ENCODE measurements around the gene LYPD6B. TPM values are rescaled to one million over a fixed set of nuclear protein-coding genes. Genes with fewer than 3 reads are reported as not detected.

LYPD6B gene
- total and polyA plus RNA-seq, 4 donors: 0.13 to 0.59 (median 0.14) TPM

- TF ChIP-seq EGR1 (IDR thresholded peaks at IDR 0.05; ENCODE audit: low read depth in 2 of 2) (no peak), REST (IDR thresholded peaks at IDR 0.05) (no peak), RAD21 (IDR thresholded peaks at IDR 0.05) (no peak), FOXA1 (IDR thresholded peaks at IDR 0.05) (no peak), HNF4G (IDR thresholded peaks at IDR 0.05) (no peak), NR2F2 (IDR thresholded peaks at IDR 0.05) (no peak), TAF1 (conservative IDR thresholded peaks at IDR 0.05) (no peak), SP1 (IDR thresholded peaks at IDR 0.05) (no peak), ATF3 (IDR thresholded peaks at IDR 0.05) (no peak), HNF4A (conservative IDR thresholded peaks at IDR 0.05) (no peak), MAX (IDR thresholded peaks at IDR 0.05) (no peak), ZBTB33 (IDR thresholded peaks at IDR 0.05) (no peak), RXRA (IDR thresholded peaks at IDR 0.05) (no peak), JUND (IDR thresholded peaks at IDR 0.05) (no peak)
- no peak for DNase-seq (ENCODE audit: low spot score)
- Histone ChIP-seq H3K36me3 (ENCODE audit: control insufficient read depth in 4 of 4, insufficient read depth in 3 of 4, low read depth in 1 of 4, low read length in 3 of 4) (no peaks in the 10 kb centered on the region), H3K27ac (ENCODE audit: low read depth in 1 of 2, low read length in 2 of 2) (no peak overlapping the region), H3K4me1 (ENCODE audit: control insufficient read depth in 4 of 4, insufficient read depth in 4 of 4, low read length in 3 of 4) (no peaks in the 10 kb centered on the region), H3K4me3 (ENCODE audit: low read depth in 1 of 3, low read length in 3 of 3) (no peak overlapping the region), H3K9me3 (ENCODE audit: control insufficient read depth in 4 of 4, low read length in 3 of 4) (peaks cover 0 to 5% (median 0%) of the 10 kb centered on the region in 4 donors), H3K27me3 (ENCODE audit: control insufficient read depth in 4 of 4, insufficient read depth in 4 of 4, low read length in 3 of 4) (no peaks in the 10 kb centered on the region), H3K9ac (ENCODE audit: low read depth in 1 of 2, low read length in 2 of 2) (no peak overlapping the region)
- WGBS: 78% methylated on average over 2 of the region's 2 CpGs
These were observed 8.6 kb downstream of the LYPD6B start for GRCh38 chr2:149047118-149047517.

GRCh38 chr2:149049142-149049541 lies 10.6 kb downstream of the LYPD6B start:
- H3K27ac ChIP-seq (ENCODE audit: low read depth in 1 of 2, low read length in 2 of 2): no peak overlapping the region
- no peak overlapping the region for H3K9ac ChIP-seq (ENCODE audit: low read depth in 1 of 2, low read length in 2 of 2)
- H3K4me1 ChIP-seq (ENCODE audit: control insufficient read depth in 4 of 4, insufficient read depth in 4 of 4, low read length in 3 of 4): no peaks in the 10 kb centered on the region
- no peaks in the 10 kb centered on the region for H3K36me3 ChIP-seq (ENCODE audit: control insufficient read depth in 4 of 4, insufficient read depth in 3 of 4, low read depth in 1 of 4, low read length in 3 of 4)
- no peaks in the 10 kb centered on the region for H3K27me3 ChIP-seq (ENCODE audit: control insufficient read depth in 4 of 4, insufficient read depth in 4 of 4, low read length in 3 of 4)
- 80% methylated on average over 2 of the region's 2 CpGs for WGBS
- H3K4me3 ChIP-seq (ENCODE audit: low read depth in 1 of 3, low read length in 3 of 3): no peak overlapping the region
- H3K9me3 ChIP-seq (ENCODE audit: control insufficient read depth in 4 of 4, low read length in 3 of 4): peaks cover 0 to 5% (median 0%) of the 10 kb centered on the region in 4 donors
- DNase-seq (ENCODE audit: low spot score): no peak
- TF ChIP-seq RXRA (IDR thresholded peaks at IDR 0.05) (no peak), REST (IDR thresholded peaks at IDR 0.05) (no peak), EGR1 (IDR thresholded peaks at IDR 0.05; ENCODE audit: low read depth in 2 of 2) (no peak), RAD21 (IDR thresholded peaks at IDR 0.05) (no peak), HNF4G (IDR thresholded peaks at IDR 0.05) (no peak), SP1 (IDR thresholded peaks at IDR 0.05) (no peak), HNF4A (conservative IDR thresholded peaks at IDR 0.05) (no peak), CTCF (IDR thresholded peaks at IDR 0.05; ENCODE audit: low read depth, low read length, missing input control) (no peak), ZBTB33 (IDR thresholded peaks at IDR 0.05) (no peak), JUND (IDR thresholded peaks at IDR 0.05) (no peak), TAF1 (conservative IDR thresholded peaks at IDR 0.05) (no peak), GABPA (IDR thresholded peaks at IDR 0.05 in 1 of 2, conservative IDR thresholded peaks at IDR 0.05 in 1 of 2) (no peak), MAX (IDR thresholded peaks at IDR 0.05) (no peak), YY1 (IDR thresholded peaks at IDR 0.05) (no peak), FOXA1 (IDR thresholded peaks at IDR 0.05) (no peak)
